HK-2 (cell line): ENCODE results near the gene STPG3.
A peak's percentile ranks its signal among the peaks of the same experiment; 100 is the strongest.

Source experiments
- DNase-seq: peaks from one replicate; pipeline ENCODE4 v3.0.0-alpha.2; 2018; ENCODE audit not compliant: unreplicated experiment

The STPG3 gene

DNA sequence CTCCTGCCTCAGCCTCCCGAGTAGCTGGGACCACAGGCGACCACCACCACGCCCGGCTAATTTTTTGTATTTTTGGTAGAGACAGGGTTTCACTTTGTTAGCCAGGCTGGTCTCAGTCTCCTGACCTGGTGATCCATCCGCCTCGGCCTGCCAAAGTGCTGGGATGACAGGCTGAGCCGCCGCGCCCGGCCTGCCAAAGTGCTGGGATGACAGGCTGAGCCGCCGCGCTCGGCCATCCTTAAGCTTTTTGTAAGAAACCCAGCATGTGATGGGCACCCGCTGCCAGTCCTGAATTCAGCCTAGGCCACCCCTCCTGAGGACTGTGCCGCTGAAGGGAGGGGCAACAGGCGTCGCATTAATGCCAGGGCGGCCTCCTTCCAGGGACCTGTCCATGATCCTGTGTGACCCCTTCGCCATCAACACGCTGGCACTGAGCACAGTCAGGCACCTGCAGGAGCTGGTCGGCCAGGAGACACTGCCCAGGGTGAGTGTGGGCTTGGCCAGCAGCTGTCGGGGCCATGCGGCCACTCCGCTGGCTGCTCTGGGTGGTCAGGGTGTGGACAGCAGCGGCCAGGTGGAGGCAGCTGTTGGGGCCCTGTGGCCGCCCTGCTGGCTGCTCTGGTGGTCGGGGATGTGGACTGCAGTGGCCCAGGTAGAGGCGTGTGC, 14.5 kb downstream of the STPG3 start:
- no peak for DNase-seq

DNA sequence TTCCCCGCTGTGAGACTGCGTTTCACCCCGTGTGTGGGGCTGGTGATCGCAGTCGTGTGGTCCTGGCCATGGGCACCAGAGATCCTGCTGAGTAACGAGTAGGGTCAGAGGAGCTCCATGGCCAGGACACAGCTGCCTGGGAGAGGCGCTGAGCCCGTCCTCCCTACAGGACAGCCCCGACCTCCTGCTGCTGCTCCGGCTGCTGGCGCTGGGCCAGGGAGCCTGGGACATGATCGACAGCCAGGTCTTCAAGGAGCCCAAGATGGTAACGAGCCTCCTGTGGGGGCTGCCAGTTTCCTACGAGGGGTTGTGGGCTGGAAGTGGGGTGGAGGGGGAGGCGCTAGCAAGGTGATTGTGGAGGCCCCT, 15.1 kb downstream of the STPG3 start:
- DNase-seq = no peak

DNA sequence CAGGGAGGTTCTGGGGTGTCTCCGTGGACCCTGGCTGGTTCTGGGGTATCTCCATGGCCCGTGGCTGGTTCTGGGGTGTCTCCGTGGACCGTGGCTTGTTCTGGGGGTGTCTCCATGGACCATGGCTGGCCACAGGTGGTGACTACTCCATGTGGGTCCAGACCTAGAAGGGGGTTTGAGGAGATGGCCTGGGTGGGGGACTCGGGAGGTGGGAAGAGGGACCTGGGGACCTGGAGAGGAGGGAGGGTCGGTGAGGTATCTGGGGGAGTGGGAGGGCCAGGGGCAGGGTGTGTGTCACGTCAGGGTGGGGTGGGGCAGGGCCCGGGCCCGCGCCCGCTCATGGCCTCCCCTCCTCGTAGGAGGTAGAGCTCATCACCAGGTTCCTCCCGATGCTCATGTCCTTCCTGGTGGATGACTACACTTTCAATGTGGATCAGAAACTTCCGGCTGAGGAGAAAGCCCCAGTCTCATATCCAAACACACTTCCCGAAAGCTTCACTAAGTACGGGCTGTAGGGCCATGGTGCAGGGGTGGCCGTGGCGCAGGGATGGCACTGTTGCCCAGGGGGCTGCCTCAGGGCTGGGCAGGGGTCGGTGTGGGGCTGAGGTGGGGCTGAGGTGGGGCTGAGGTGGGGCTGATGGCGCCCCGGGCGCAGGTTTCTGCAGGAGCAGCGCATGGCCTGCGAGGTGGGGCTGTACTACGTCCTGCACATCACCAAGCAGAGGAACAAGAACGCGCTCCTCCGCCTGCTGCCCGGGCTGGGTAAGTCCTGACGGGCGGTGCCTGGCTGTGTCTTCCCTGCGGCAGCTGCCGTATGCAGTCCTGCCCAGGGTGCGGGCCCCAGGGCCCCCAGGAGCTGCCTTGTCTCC, 15.7 kb downstream of the STPG3 start:
- no peak for DNase-seq

DNA sequence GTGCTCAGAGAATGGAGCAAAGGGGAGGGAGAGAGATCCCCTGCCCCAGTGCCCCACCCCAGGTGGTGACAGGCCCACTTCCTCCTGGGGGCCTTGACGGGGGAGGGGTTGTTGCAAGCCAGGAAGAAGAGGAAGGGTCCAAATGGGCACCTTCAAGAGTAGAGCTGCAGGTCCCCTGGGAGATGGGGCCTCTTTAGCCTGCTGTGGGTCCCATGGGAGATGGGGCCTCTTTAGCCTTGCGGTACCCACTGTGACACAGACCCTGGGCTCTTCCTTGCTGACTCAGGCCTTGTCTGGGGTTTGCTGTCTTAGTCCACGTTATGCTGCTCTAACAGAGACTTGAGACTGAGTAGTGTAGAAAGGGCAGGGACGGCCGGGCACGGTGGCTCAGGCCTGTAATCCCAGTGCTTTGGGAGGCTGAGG, 16.9 kb downstream of the STPG3 start:
- DNase-seq = no peak

DNA sequence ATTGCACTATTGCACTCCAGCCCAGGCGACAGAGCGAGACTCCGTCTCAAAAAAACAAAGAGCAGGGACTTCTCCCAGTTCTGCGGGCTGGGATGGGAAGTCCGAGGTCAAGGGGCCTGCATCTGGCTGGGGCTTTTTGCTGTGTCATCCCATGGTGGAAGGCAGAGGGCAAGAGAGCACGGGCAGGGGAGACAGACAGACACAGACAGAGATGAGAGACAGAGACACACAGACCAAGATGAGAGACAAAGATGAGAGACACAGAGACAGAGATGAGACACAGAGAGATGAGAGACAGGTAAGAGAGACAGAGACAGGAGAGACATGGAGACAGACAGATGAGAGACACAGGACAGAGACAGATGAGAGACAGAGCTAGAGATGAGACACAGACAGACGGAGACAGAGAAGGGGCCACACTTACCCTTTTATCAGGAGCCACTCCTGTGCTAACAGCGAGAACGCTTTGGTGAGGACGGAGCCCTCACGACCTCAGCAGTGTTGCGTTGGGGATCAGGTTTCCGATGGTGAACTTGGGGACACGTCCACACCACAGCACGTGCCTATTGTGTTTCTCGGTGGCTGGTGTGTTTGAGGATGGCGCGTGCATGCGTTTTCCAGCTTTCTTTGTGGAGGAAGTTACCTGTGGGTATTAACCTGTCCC, 17.6 kb downstream of the STPG3 start:
- DNase-seq = no peak

DNA sequence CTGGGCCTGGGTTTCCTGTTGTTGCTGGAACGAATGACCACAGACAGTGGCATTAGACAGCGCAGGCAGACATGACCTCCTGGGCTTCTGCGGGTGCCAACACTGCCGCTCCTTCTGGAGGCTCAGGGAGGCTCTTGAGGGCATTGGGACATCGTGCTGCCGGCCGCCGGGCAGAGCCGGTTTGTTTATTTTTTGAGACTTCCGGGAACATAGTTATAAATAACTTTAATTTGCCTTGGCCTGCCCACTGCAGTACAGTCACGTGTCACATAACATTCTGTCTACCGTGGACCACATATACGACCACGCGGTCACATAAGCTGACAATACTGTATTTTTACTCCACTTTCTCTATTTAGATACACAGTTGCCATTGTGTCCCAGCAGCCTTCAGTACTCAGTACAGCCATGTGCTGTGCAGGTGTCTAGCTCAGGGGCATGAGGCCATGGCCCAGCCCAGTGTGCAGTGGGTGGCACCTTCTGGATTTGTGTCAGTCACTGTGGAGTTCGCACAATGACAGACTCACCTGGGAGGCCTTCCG, 18.2 kb downstream of the STPG3 start:
- DNase-seq = no peak

DNA sequence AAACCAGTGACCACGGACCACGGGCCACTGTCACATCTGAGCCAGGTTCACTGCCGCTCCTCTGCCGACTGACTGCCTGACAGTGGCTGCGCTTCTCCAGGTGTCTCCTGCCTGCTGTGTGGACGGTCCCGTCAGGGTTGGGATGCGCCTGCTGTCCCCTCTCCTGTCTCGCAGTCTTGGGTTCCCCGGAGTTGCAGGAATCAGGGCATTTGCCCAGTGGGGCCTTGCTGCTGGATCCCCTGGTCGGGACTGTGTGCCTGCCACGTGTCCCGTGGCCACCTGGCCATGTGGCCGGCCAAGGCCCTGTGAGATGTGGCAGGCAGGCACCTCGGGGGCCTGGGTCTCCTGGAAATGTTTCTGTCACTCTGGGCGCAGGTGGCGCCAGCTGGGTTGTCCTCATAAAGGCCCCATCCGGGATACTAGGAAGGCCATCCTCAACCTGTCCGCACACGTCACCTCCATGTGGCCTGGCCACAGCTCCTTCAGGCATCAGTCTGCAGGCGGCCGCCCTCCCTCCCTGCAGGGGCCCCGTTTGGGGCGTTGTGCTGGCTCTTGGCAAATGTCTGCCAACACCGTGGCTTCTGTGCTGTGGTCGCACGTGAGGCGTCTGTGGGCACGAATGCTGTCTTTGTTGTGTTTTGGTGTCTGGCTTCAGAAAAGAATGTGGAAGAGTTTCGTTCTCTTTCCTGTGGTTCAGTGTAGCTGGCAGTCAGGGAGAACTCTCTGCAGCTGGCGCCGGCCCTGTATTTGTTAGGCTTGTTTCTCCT, 20.0 kb downstream of the STPG3 start:
- DNase-seq = no peak

DNA sequence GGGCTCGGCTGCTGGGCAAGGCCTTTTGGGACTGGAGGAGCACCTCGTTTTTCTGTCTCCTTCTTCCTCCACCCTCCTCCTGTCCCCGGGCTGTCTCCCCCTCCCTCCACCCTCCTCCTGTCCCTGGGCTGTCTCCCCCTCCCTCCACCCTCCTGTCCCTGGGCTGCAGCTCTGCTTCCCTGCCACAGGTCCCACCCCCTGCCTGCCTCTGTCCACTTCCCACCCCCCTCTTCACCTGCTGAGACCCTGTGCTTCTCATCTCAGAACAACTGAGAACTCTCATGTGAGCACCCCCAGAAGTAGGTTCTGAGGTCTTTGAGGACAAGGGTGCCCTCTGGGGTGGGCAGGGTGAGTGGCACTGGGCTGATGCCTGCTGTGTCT, 20.6 kb downstream of the STPG3 start:
- no peak for DNase-seq

DNA sequence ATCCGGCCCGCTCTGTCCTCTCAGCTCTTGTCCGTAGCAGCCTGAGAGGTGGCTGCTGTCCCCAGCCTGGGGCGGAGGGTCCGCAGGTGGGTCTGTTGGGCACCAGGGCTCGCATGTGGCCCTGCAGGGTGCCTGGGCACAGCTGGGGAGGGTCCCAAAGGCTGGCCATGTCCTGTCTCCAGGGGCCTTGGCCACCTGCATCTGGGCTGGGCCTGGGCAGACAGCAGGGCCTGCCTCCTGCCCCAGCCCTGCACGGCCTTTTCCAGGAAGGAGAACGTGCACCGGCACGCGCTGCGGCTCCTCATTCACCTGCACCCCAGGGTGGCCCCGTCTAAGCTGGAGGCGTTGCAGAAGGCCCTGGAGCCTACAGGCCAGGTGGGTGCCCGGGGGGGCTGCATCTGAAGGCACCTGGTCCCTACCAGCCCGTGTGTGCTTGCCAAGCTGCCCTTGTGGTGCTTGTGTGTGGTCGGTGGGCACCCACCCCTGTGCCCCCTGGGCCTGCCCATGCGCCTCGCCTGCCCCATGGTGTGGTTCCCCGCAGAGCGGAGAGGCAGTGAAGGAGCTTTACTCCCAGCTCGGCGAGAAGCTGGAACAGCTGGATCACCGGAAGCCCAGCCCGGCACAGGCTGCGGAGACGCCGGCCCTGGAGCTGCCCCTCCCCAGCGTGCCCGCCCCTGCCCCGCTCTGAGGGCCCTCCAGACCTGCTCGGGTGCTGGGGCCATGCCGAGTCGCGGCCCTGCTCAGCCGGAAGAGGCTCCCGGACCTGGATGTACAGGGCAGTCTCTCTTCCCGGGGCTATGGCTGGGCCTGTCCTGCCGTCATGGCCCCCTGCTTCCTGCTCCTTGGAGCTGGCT, 21.4 kb downstream of the STPG3 start:
- no peak for DNase-seq

DNA sequence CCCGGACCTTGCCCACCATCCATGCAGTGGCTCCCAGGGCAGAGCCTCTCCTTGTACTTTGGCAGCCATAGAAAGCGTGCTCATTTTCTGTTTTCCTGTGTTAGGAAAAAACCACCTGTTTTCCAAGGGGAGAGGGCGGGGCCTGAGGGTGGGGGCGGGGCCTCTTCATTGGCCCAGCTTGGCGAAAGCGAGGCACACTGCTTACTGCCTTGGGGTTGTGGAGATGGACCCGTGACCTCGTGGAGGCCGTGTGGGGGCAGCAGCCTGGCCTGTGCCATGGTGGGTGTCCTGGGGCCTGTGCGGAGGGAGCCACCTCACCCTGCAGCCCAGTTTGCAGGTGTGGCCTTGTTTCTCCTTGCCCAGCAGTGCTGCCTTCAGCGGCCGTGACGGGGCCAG, 22.0 kb downstream of the STPG3 start:
- no peak for DNase-seq

DNA sequence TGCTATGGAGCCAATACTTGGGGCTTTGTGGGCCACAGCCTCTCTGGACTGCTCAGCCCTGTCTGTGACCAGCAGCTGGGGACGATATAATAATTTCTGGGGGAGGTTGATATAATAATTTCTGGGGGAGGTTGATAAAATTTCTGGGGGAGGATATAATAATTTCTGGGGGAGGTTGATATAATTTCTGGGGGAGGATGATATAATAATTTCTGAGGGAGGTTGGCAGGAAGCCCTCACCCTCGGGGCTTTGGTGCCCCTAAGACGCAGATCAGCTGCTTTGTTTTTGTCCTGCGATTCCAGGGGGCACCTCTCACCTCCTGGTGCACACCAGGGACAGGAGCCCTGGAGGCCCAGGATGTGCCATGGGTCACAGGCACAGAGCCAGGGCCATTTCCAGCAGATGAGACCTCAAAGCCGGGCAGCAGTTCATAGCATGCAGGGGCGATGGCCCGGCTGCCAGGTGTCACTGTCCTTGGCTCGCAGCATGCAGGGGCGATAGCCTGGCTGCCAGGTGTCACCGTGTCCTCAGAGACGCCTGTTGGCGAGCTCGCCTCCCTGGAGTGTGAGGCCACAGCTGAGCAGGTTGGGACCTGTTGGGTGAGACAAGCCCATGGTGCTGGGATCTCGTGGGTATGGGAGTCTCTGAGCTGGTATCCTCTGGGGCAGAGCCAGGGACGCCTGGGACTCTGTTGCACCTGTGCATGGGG, 22.7 kb downstream of the STPG3 start:
- DNase-seq = no peak

DNA sequence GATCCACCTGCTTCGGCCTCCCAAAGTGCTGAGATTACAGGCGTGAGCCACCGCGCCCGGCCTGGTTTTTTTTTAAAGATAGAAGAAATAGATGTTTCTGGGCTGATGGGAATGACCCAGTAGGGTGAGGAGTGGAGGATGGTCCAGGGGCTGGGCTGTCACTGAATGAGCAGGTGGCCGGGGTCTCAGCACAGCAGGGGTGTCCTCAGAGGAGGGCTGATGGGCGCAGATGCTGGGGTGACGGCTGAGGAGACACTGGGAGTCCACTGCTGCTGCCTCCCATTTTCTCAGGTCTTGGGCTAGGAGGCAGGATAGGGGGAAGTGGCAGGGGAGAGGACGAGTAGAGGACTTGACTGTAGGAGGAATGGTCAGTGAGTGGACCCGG, 24.1 kb downstream of the STPG3 start:
- no peak for DNase-seq

DNA sequence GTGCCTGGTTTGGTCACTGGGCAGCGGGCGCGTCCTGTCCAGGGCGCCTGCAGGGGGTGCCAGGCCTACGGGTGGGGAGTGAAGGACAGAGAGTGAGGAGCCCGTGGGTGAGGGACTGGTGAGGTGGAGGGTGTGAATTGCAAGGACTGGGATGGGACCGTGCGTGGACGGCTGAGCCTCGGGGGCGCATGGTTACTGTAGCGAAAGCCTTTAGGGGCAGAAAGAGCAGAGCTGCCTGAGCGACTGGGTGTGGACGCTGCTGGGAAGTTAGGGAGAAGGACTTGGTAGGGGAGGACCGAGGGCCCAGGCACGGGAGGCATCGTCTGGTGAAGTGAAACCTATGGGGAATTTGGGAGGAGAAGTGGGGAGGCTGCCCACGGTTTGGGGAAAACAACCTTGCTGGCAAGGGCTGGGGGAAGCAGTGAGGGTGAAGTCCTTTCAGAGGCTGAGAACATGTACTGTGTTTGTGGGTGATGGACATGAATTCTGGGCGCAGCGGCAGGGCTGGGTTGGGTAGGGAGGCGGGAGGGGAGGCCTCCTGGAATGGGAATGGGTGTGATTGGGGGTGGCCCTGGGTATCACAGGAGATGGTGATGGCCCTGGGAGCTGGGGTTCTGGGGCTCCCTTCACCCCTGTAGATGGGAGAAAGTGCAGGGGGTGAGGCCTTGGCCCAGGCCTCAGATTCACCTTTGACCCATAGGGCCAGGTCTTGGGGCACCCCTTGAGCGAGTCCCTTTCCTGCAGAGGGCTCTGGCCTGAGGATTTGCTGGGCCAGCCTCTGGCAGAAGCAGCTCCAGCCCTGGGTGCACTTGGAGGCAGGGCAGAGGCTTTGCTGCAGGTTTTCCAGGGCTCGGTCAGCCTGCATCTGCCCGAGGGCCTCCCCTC, 24.7 kb downstream of the STPG3 start:
- no peak for DNase-seq

DNA sequence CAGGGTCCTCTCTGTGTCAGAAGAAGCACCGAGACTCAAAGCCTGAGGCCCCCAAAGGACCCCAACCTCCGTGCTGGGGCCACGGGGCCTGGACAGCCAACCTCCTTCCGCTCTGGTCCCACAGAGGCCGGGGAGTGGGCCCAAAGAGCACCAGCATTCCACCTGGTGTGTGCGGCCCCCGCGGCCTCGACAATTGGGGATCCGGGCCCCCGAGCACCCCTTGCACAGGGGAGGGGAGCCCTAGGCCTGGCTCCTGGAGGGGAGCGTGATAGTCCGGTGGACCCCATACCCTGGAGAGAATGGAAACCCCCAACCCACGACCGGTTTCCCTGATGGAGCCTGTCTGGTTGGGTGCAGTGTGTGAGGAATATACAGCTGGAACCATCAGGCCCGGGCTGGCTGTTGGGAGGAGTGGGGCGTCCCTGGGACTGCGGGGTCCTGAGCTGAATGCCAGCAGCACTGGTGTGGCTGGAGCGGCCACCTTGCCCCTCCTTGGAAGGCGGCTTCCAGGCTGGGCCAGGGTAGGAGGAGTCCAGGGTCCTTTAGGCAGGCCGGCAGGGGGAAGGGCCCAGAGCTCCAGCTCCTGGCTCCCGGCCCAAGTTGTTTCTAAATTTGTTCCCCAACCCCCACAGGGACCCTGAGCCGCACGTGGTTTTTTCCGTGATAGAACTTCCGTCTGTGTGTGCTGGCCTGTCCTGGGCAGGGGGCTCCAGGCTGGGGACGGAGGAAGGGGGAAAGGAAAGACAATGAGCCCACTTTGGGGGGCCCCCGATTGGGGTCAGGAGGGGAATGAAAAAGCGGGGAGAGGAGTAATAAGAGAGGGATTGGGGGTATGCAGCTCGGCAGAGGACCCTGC, 25.6 kb downstream of the STPG3 start:
- DNase-seq = peak; percentile 76

DNA sequence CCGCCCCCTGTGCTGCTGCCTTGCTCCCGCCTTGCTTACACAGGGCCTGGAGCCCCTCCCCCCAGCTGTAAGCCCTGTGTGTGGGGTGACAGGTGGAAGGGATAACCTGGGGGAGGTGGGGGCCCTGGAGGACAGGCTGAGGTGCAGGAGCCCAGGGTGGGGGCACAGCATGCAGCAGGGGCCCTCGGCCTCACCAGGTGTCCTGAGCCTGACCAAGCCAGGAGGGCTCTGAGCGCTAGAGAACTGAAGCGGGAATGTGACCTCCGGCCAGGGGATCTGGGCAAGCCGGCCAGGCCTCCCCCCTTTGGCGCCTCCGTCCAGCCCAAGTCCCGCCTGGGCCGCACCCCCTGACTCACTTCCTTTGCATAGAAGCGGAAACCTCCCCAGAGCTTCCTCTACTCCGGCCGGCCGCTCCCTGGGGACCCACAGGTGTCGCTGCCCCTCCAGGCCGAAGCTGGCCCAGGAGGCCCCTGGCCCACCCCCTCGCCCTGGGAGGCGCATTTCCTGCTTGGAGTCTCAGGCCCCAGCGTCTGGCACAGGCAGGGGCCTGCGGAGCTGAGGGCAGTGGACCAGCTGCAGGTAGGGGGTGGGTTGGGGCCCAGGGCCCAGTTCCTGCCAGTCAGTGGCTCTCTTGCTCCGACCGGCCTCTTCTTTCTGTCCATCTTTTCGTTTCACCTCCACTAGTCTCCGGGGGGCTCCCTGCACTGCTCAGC, 26.4 kb downstream of the STPG3 start, which contains the start of gene TOR4A:
TOR4A (plus strand) TSS at position 398 of the 713 bp plus-strand sequence. CDS start 964 bp downstream, outside the sequence.
- peak; percentile 97 for DNase-seq

DNA sequence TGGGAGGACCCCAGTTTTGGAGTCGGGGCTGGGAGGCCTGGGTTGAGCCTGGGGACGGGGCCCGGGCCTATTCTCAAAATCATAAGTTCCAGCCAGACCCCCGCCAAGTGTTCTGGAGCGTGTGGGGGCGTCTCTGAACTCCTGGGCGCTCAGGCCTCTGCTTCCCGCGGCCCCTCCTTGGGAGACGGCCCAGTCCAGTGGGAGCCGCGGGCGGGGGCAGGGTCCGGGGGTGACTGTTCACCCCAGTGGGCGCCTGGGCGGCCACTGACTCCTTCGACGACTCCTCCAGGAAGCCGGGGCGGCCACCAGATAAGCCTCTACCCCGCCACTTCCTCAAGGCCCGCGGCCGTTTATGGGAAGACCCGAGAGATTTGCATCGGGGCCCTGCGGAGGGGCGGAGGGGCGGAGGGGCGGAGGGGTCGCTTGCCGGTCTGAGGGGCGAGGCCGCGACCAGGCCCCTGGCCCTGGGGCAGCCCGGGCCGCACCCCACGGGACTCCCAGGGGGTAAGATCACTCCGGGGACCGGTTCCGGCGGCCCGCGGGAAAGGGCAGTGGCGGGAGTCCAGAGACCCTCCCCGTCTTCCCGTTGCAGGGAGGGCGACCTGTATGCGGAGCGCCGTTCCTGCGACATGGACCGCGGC, 27.1 kb downstream of the STPG3 start:
- DNase-seq = peak; percentile 46
